Measurements from ENCODE around the gene SART3.
"Not testable (repeated sequence)": the region's sequence is repeated elsewhere in the genome, so short reads cannot be mapped to it uniquely, and the experiment has no call there.

SART3 gene

GRCh38 chr12:108517288-108518100 lies 43.5 kb downstream of the SART3 start:
- DNase-seq: no peak

GRCh38 chr12:108516511-108517275 lies 44.3 kb downstream of the SART3 start:
- no peak for DNase-seq

DNA sequence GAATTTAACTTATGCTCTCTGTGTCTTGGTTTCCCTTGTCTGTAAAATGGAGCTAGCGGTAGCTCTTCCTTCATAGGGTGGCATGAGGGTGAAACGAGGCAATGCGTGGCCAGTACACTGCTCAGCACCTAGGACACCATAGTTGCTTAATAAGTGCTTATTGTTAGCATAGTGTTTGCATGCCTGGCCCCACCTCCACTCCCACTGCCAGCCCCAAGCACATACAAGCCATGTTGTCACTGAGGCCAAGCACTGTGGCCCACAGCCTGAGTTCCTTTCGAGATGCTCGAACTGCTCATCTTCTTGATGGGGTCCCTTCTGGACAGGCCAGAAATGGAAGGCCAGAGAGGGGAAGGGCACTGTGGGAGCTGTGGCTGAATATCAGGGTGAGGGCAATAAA lies 45.1 kb downstream of the SART3 start:
- no peak for DNase-seq

DNA sequence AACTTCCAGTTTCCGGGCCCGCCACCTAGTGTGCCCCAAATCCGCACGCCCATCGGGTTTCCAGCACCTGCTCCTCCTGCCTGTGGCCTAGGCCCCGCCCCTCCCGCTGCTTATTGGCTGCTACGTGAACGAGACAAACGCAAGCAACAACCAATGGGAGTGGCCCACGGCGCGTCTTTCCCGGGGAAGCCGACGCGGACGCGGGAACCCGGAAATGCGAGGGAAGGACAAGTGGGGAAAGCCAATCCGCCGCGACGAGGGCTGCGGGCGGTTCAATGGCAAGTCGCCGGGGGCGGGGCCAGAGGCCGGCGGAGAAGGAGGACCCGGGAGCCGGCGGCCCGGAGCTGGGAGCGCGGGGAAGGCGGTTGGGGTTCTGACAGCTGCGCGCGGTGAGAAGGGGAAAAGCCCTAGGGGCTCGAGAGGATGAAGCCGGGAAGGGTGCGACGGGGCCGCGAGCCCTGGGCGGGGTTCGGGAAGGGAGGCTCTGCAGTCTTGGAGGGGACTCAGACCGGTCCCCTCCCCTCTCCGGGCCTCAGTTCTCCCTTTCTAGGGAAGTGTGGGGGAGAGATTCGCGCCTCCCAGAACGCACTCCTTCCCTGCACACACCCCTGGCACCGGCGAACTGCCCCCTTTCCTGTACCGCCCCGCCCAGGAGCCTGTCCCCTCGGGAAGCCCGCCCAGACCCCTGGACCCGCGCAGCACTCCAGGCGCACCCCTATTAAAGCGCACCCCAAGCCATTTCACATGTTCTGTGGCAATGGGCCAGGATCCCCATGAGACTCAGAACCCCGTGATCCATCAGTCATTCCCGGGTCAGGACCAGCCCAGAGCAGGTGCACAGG lies 45.8 kb downstream of the SART3 start, which contains the start of gene FICD:
Gene FICD (plus strand): TSS at position 305 of the 842 bp plus-strand sequence. CDS start 1,696 bp downstream, outside the sequence.
- DNase-seq: peak; percentile 93

DNA sequence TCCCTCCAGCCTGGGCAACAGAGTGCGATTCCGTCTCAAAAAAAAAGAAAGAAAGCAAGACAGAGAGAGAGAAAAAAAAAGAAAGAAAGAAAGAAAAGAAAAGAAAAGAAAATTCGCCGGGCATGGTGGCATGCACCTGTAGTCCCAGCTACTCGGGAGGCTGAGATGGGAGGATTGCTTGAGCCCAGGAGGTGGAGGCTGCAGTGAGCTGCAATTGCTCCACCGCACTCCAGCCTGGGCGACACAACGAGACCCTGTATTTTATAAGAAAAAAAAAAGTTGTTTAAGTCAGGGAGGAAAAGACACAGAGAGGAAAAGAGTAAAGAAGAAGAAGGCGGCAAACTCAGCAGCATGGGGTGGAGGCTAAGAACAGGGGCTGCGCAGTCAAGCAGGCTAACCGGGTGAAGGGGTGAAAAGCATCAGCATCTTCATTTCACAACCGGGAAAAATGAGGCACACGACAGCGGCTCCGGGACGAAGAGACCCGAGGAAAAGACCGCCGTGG lies 46.5 kb downstream of the SART3 start:
- no peak for DNase-seq

DNA sequence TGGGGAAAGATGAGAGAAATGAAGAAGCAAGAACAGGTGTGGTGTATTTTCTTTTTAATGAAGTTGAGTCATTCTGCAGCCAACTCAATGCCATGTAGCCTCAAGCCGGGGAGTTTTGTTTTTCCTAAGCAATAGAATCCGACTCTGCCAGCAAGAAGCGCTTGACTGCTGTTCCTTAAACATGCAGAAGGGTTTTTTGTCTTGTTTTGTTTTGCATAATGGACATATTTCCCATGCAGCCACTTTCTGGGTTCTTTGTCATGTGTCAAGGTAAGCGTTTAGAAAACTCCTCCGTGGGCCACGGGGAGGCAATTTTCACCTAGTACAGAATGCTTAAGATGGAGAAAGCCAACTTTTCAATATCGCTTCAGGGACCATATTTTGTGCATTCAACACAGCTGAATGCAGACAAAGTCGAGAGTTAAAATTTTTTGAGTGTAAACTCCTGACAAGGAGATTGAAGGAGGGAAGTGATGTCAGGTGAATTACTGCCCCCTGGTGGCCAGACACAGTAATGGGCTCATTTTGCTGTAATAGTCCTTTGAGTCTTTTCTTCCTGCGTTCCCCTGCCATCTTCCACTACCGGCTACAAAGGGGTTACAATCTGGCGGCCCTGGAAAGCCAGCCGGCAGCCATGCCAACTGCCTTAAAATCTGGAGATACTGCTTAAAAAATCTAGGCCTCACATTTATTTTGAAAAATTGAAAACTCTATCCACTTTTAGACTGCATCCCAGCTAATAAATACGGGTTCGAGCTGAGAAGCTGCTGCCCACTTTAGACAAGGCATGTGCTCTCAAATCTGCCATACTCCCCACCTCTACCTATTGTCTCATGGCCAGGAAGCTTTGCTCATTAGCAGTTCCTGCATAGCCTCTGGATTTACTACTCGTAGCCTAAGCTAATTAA lies 49.1 kb downstream of the SART3 start:
- DNase-seq: peak; percentile 34

DNA sequence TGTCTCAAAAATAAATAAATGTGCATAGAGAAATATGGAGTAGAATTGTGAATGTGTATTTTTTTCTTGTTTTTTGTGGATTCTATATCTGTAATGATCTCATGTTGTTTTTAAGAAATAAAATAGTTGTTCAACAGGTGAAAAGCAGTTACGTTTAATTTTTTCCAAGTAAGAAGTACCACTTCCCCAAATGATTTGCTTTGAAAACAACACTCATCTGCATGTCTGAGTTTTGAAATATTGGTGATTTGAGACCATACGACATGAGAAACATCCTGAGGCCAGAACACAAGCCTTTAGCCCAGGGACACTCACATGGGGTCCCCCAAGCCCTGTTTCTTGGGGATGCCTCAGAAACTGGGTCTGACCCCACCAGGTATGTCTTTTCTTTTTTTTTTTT lies 50.1 kb downstream of the SART3 start:
- no peak for DNase-seq

GRCh38 chr12:108509806-108510205 lies 51.2 kb downstream of the SART3 start:
- no peak for DNase-seq

- DNase-seq: no peak
These were observed 52.9 kb downstream of the SART3 start for GRCh38 chr12:108507971-108508642.

DNA sequence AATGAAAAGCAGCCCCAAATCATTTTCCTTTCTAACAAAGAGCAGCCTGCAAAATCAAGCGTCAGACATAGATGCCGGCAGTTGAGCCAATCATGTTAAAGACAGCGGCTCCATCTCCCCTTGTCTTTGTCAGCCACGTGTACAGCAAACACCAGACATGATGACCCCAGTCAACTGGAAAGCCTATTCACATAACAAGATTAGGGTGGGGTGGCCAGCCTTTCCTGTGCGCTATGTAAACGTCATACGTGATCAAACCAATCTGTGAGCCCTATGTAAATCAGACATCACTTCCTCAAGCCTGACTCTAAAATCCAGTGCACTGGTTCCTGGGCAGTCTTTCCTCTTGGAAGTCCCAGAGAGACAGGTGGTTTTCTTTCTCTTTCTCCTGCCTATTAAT lies 55.8 kb downstream of the SART3 start:
- no peak for DNase-seq

DNA sequence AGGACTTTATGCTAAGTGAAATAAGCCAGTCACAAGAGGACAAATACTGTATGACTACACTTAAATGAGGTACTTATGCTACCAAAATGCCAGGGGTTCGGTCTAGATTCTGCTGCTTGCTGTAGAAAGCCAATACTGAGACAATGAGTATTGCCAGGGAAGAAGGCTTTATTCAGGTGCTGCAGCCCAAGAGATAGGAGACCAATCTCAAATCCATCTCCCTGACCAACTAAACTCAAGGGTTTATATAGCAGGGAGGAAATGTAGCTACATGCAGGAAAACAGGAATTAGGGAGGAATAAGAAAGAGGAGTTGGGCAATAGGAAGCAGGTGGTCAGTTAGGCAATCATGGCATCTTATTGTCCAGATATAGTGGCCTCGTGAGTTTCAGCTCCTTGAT lies 58.1 kb downstream of the SART3 start:
- no peak for DNase-seq

DNA sequence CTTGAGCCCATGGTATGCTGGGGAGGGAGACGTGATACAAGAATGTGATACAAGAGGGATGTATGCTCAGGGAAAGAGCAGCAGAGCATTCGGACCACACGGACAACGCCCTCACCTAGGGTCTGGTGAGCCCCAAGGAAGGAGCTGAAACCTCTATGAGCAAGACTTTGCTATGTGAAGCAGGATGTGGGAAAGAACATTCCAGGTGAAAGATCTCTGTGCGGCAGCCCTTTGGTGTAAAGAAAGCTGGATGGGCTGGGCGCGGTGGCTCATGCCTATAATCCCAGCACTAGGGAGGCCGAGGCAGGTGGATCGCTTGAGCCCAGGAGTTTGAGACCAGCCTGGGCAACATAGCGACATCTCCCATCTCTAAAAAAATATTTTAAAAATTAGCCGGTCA lies 62.8 kb downstream of the SART3 start:
- DNase-seq: no peak

DNA sequence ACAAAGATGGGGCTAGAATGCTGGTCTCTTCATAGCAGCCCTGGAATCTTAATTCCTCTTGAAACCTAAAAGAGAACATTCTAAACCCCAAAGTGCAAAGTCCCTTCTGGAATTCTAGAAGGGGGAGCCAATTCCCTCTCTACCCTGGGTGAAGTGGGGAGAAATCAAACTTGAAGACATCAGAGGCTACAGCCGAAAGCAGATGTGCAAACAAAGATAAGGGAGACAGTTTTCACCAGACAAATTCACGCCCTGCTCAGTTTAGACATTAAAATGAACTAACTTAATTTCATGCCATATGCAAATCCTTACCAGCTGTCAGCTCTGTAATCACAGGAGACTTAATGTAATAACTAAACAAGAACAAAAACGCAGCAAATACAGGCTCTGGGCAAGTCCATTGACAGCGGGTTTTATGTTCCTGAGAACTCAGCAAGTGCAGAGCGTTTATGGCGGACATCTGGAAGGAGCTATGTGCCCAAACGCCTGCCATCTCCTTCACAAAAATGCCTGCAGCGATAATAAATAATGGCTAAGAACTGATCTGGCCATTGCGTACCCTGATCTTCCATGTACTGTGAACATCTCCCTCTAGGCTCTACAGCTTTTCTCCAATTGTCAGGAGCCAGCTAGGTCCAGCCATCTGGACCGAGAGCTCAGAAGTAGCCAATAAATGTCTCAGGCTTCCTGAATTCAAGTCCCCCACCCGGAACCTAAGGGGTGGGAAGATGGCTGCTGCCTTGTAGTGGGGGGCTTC lies 65.0 kb downstream of the SART3 start:
- no peak for DNase-seq

DNA sequence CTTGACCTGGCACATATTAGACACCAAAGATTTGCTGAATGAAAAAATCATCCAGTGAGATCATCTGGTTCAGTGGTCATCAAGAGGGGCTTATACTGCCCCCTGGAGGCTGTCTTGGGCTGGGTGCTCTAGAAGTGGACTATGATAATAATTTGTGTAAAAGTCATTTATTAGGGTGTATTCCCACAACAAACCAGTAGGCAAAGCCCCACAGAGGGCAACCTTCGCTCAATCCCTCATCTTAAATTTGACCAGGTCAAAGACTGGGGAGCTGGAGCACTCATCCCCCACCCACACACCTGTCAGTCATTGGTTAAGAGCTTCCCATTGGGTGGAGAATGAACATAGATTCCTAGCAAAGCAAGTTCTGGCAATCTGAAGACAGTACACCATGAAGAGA lies 65.9 kb downstream of the SART3 start:
- DNase-seq: no peak

GRCh38 chr12:108491256-108491655 lies 69.7 kb downstream of the SART3 start:
- no peak for DNase-seq

DNA sequence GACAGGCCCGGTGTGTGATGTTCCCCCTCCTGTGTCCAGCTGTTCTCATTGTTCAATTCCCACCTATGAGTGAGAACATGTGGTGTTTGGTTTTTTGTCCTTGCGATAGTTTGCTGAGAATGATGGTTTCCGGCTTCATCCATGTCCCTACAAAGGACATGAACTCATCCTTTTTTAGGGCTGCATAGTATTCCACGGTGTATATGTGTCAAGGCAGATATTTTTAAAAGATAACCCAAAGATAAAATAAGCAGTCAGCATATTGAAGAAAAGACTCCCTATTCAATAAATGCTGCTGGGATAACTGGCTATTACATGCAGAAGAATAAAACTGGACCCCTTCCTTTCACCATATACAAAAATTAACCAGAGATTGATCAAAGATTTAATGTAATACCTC lies 73.9 kb downstream of the SART3 start:
- DNase-seq: not testable (repeated sequence)

DNA sequence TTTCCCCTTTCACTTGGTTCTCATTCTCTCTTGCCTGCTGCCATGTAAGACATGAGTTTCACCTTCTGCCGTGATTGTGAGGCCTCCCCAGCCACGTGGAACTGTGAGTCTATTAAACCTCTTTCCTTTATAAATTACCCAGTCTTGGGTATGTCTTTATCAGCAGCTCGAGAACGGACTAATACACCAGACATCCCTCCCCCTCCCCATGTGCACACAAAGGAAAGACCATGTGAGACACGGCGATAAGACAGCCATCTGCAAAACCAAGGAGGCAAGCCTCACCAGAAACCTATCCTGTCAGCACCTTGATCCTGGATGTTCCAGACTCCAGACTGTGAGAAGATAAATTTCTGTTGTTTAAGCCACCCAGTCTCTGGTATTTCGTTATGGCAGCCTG lies 75.6 kb downstream of the SART3 start:
- not testable (repeated sequence) for DNase-seq

DNA sequence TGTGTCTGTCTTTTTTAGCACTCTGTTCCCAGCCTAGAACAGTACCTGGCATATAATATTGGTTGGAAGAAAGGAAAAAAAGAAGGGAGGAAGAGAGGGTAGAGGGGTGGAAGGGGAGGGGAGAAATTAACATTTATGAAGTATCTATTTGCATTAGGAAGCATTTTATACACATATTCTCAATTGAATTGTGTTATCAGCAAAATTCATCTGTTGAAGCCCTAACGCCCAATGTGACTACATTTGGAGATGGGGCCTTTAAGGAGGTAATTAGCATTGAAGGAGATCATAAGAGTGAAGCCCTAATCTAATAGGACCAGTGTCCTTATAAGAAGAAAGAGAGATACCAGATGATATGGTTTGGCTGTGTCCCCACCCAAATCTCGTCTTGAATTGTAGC lies 76.1 kb downstream of the SART3 start:
- no peak for DNase-seq

DNA sequence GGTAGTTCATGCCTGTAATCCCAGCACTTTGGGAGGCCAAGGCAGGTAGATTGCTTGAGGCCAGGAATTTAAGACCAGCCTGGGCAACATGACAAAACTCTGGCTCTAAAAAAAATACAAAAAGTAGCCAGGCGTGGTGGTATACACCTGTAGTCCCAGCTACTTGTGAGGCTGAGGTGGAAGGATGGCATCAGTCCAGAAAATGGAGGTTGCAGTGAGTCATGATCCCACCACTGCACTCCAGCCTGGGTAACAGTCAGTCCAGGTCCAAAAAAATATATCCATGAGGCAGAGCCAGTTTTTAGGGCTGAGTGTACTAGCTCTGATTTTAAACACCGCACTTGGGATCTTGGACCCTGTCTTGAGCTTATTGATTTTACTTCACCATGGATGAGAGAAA lies 76.5 kb downstream of the SART3 start:
- no peak for DNase-seq

GRCh38 chr12:108483213-108484059 lies 77.5 kb downstream of the SART3 start:
- no peak for DNase-seq

Data from GF-D8 (cell line).